HS-27A (cell line): ENCODE results near the gene IPO5.

Experiments used
- DNase-seq: peaks from one replicate; pipeline ENCODE4 v3.0.0-alpha.2; 2012; ENCODE audit warnings: low read depth, missing footprints

The IPO5 gene

DNA sequence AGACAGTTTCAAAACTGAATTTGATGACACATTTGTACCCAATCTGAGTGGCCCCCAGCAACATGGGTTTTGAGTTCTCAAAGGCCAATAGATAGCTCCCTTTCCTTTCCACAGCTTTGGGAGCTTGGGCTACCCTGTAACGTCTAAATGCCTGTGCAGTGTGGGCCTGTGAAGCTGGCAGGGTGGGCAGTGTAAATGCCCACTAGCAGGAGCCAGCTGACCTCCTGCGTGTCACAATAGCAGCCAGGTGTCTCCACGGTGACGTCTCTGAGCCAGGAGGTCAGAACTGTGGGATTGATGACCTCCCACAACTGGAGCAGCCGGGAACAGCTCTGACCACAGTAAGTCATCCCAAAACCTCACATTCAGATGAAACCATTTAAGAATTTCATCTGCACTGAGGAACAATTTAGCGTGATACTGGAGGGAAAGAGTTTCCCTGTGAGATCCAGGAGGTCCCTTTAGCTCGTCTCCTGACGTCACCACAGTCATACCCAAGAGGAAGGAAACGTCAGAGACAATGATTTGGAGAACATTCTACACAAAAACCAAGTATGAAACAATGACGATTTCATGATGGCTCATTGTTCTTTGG, at the start of gene IPO5:
Gene IPO5 (plus strand): TSS at position 300 of the 595 bp plus-strand sequence. CDS start 23,022 bp downstream, outside the sequence.
- no peak for DNase-seq

DNA sequence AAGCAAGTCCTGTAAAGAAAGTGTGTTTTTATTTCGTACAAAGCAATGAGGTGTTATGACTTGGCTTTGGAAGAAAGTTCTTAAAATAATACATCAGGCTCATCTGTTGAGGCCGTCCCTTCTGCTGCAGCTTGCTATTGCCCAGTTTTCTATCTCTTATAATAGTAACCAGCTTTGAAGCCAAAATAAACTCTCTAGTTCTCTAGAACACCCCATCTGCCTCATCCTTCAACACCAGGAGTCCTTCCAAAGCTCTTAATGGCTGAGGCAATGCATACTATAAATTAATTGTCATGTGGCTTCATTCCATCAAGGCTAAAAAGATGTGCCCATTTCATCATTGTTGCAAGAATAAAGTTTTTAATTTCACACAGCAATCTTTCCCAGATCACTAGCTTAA, 49.4 kb upstream of the IPO5 start:
- no peak for DNase-seq

- DNase-seq, result no peak
Measured at GRCh38 chr13:97905517-97905916, 48.0 kb upstream of the IPO5 start.

DNA sequence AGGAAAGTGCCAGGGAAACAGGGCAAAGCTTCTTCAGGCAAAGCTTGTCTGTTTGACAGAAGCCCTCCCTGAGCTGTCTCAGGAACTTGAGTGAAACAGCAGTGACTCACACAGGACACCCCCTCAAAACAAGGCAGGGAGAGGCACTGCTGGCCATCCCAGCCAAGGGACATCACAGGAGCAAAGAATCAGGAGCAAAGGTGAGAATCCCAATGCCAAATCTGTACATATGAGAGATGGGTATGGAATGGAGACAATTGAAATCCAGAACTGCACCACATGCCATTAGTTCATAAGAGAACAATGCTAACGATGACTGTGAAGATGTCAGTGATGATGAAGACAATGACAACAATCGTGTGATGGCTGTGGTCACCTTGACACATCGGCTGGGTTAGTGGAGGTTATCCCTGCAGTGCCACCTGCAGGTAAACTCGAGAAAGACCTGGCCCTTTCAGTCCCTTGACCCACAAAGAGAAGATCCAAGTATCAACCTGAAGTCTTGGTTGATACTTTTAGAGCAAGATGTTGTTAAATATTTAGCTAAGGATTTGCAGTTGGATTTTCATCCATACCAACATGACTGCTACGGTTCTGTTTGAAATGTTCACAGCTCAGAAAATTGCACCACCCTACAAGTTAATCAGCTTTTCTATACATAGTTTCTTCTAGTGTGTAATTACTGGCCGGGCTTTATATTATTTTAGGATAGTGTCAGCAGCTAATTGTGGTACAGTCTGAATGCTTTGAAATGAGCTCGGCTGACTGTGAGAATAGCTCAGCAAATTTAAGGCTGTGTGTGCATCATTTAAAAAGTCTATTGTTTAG, 42.0 kb upstream of the IPO5 start:
- no peak for DNase-seq

GRCh38 chr13:97912139-97912535, 41.3 kb upstream of the IPO5 start:
- DNase-seq, result no peak

GRCh38 chr13:97913206-97913605, 40.3 kb upstream of the IPO5 start:
- no peak for DNase-seq

DNA sequence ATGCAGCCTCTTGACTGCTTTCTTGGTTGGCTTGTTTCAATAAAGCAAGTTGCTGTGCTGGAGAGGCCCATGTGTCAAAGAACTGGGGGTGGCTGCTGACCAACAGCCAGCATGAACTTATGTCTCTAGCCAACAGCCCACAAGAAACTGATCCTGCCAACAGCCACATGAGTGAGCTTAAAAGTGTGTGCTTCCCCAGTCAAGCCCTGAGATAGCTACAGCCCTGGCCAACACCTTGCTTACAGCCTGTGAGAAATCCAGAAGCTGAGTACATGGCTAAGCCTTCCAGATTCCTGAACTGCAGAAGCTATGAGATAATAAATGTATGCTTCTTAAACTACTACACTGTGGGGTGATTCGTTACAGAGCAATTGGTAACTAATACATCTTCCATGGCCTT, 38.9 kb upstream of the IPO5 start:
- no peak for DNase-seq

DNA sequence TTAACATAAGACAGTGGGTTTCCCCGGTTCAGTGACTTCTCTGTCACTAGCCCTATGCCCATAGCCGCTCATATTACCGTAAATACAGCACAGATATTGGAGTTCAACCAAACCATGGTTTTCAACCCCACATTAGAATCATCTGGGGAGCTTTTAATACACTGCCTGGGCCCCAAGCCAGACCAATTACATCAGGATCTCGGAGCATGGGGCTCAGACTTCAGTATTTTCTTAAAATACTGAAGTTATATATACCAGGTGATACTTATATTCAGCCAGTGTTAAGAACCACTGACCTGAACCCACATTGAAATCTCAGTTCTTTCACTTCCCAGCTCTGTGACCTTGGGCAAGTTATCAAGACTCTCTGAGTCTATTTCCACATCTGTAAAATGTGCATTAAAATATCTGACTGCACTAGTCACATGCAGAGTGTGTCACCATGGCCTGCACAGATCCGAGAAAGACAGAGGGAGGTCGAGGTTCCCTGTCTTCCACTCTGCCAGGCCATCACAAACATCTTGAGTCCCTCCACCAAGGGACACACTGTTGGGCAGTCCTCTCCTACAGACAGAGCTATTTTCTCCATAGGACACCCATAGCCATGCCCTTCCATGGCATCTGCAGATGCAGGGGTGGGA, 32.2 kb upstream of the IPO5 start:
- no peak for DNase-seq

- no peak for DNase-seq
Measured at GRCh38 chr13:97928301-97928700, 25.2 kb upstream of the IPO5 start.

- DNase-seq, result no peak
Measured at GRCh38 chr13:97932036-97932435, 21.4 kb upstream of the IPO5 start.

DNA sequence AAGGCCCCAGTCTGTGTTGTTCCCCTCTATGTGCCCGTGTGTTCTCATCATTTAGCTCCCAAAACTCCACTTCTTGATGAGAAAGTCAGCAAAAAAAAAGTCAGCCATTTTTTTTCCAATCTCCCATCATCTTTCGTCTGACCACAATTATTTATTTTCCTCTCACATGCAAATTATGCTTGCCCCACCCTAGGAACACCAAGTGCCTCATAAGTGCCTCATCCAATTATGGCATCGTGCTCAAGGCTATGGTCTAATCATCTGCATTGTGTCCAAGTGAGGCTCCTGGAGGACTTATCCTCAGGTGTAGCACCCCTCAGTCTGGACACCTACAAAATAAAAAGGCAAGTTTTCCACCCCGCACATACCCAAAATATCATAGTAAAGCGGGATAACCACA, 20.8 kb upstream of the IPO5 start:
- DNase-seq, result no peak

- no peak for DNase-seq
Measured at GRCh38 chr13:97933776-97934175, 19.7 kb upstream of the IPO5 start.

GRCh38 chr13:97934590-97934989, 18.9 kb upstream of the IPO5 start:
- DNase-seq, result no peak

- no peak for DNase-seq
Measured at GRCh38 chr13:97935071-97935470, 18.4 kb upstream of the IPO5 start.

- DNase-seq, result no peak
Measured at GRCh38 chr13:97936036-97936435, 17.4 kb upstream of the IPO5 start.

DNA sequence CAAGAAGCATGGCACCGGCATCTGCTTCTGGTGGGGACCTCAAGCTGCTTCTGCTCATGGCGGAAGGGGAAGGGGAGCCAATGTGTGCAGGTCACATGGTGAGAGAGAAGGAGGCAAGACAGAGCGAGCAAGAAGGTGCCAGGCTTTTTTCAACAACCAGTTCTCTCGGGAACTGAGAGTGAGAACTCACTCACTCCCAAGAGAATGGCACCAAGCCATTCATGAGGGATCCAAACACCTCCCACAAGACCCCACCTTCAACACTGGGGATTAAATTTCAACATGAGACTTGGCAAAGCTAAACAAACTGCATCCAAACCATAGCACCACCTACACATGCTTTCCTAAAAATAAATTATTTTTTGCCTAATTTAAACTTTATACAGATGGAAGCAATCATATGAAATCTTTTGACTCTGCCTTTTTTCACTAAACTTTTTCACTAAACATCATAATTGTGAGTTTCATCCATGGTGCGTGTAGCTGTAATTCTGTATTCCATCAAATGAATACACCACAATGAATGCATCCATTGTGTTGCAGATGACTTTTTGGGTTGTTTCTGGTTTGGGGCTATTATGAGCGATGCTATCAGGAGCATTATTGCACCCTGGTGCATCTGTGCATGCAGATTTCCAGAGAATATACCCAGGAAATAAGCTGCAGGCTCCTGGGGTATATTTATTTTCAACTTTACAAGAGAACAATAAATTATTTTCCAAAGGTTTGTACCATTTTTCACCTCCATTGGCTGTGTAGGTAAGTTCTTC, 14.6 kb upstream of the IPO5 start:
- no peak for DNase-seq

GRCh38 chr13:97944396-97945029, 9.0 kb upstream of the IPO5 start:
- DNase-seq, result no peak

GRCh38 chr13:97945342-97945741, 8.1 kb upstream of the IPO5 start:
- DNase-seq, result no peak

DNA sequence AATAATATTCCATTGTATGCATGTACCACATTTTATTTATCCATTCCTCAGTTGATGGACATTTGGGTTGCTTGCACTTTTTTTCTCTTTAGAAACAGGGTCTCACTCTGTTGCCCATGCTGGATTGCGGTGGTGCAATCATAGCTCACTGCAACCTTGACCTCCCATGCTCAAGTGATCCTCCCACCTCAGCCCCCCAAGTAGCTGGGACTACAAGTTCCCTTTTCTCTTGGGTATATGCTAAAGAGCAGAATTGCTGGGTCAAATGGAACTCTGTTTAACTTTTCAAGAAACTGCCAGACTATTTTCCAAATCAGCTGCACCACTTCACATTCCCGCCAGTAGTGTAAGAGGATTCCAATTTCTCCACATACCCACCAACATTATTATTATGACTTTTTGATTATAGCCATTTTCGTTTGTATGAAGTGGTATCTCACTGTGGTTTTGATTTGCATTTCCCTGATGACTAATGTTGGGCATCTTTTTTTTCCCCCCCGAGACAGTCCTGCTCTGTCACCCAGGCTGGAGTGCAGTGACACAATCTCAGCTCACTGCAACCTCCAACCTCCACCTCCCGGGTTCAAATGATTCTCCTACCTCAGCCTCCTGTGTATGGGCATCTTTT, 7.6 kb upstream of the IPO5 start:
- no peak for DNase-seq

DNA sequence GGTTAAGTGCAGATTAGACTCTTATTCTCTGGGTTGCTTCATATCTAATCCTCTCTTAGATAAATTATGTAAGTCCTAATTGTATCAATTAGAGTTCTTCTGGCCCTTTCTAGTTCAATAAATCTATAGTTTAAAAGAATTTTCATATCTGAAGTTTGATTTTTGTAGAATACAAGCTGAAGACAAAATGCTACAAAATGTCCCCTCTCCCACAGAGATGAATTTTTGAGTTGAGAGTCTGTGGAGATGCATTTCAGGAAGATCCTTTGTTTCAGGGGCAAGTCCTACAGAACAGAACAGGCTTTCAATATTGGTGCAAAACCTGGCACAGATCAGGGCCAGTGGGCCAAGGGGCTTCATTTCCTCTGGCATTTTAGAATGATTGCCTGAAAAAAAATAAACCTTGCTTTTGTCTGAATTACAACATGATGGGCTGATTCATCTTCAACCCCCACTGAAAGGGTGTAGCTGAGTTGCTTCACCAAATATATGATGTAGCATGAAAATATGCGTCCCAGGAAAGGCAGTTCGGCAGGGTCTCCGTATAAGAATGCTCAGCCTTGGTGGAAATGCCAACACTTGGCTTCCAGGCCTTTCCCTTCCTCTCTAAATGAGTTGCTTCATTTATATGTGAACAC, 6.4 kb upstream of the IPO5 start:
- peak; percentile 68 for DNase-seq

DNA sequence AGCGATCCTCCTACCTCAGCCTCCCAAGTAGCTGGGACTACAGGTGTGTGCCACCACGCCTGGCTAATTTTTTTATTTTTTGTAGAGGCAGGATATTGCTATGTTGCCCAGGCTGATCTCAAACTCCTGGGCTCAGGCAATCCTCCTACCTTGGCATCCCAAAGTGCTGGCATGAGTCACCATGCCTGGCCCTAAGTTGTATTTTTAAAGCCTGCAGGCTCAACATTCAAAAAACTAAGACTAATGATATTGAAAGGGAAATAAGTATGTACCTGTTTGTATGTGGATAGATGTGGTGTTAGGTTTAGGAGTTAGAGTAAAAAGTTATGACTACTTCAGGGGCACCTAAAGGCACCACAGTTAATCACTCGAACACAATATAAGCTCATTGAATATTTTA, 5.4 kb upstream of the IPO5 start:
- no peak for DNase-seq
